Colon (tissue), 2 donors: ENCODE data around the gene HOXD13.

Source experiments
- FAIRE-seq: peaks from 2 replicates; lab custom pipeline; 2012; peaks lifted over from hg19 to GRCh38; lab: Jason Lieb, UNC
- donor health status: control.
- donor health status: control.

Gene HOXD13

GRCh38 chr2:176095421-176095820, 2.9 kb downstream of the HOXD13 start:
- no peak for FAIRE-seq

- FAIRE-seq: no peak
Measured at GRCh38 chr2:176096243-176096985, 3.9 kb downstream of the HOXD13 start.

DNA sequence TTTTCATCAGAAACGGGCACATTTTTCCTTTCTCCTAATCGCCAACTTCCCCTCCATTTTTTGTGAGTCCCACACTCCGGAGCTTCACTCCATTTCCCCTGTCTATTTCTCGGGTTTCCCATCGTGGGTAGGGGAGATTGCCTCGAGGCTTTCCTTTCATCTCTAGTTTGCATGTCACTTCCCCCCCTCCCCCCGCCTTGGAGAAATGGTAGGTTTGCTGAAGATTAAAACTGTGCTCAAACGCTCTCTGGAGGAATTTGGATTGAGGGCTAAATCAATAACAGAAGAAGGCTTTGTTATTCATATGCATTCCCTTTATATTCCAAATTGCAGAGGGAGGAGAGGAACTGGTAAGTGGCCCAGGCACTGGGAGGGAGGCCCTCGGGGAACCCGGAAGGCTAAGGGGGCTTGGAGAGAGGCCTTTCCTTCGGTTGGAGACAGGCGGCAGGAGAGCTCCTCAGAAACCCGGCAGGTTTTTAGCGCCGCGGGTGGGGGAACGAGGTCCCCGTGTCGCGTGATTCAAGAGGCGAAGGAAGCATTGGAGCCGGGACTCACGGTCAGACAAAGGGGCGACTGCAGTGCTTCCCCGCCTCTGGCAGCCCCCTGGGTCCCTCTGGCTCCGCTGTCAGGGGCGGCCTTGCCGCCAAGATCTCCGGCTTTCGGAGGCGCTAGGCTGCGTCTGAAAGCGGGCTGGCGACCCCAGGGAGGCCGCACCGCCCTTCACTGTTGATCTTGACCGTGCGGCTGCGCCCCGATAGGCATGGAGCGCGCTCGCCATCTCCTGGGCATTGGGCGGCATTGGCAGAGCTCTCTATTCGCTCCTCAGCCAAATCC, 4.7 kb downstream of the HOXD13 start:
- FAIRE-seq: no peak

GRCh38 chr2:176097820-176098365, 5.4 kb downstream of the HOXD13 start:
- no peak for FAIRE-seq

GRCh38 chr2:176098366-176099158, 6.0 kb downstream of the HOXD13 start:
- no peak for FAIRE-seq

DNA sequence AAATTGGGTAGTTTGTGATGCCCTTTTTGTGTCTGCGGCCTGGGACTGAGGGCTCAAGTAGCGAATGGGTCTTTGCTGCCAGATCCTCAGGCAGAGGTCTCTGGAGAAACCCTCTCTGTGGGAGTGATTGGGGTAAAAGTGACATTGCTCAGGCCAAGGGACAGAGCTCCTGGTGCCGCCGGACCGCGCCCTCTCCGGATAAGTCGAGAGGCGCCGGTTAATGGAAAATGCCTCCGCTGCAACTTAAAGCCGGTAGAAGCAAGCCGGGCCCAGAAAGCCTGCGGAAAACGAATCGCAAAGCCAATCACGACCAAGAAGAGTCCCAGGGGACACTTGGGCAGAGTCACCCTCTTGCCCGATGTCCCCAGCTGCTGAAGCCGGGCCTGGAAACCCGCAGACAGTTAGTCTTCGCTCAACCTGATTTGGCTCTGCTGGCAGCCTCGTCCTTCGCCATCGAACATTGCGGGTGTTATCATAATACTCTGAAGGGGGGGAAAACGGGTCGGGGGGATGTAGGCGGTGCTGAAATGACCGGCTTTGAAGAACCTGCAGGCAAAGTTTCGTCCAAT, 6.7 kb downstream of the HOXD13 start:
- no peak for FAIRE-seq

GRCh38 chr2:176099728-176100546, 7.4 kb downstream of the HOXD13 start, which contains the start of gene HOXD12:
Gene HOXD12 (plus strand): TSS chr2:176099795. CDS start chr2:176099802, 7 bp downstream.
- no peak for FAIRE-seq

- no peak for FAIRE-seq
Measured at GRCh38 chr2:176100547-176101140, 8.1 kb downstream of the HOXD13 start.

GRCh38 chr2:176101216-176101830, 8.8 kb downstream of the HOXD13 start:
- FAIRE-seq: no peak

DNA sequence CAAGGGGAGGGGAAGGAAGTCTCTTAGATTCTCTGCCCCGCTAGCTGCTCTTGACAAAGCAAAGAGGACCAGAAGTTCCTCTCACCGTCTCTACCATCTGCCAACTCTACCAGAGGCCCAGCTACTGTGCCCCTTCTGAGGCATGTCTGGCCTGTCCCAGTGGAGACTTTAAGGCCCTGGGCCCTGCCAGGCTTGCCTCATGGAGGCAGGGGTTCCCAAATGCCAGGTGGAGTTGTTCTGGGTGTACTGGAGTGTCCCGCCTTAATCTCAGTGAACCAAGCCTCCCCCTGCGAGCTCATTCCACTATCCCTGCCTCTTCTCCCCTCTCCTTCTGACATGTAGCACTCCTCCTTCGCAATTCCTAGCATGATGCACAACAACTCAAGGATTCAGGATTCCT, 9.3 kb downstream of the HOXD13 start:
- FAIRE-seq: no peak

DNA sequence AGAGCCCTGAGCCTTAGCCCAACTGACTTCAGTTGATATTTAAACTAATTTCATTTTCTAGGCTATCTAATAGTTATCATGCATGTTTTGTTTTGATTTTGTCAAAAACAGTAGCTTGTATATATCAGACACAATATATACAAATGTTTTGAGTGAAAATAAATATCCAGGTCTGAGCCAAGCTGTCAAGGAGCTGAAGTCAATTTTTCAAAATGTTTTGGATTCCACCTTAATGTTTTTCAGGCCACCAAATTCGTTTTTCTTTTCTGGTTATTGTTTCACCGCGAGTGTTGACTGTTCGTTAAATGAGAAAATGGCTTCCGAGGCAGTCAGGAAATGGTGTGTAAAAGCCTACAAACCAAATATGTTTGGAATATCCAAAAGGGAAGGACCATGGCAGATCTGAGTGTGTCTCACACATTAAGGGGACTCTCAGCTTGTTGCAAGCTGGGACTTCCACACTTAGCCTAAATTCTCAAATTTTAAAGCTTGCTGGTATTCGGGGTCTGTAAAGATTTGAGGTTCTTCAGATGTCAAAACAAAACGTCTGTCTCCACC, 9.9 kb downstream of the HOXD13 start:
- no peak for FAIRE-seq

DNA sequence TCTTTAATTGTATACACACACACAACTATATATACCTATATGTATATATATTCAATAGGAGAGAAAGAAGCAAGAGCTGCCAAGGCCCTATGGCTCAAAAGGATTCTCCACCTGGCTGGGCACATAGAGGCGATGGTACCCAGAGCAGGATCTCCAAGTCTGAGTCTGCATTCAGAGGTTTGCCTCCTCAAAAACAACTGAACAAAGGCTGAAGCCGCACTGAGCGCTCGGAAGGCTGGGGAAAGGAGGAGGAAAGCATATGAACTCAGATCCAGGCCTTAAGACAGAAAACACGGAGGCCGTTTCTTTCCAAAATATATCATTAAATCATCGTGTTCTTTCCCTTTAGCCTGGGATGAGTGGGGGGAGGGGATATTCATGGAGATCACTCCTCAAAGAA, 10.7 kb downstream of the HOXD13 start:
- no peak for FAIRE-seq

- no peak for FAIRE-seq
Measured at GRCh38 chr2:176103742-176104315, 11.3 kb downstream of the HOXD13 start.

- no peak for FAIRE-seq
Measured at GRCh38 chr2:176104316-176105077, 12.0 kb downstream of the HOXD13 start.

DNA sequence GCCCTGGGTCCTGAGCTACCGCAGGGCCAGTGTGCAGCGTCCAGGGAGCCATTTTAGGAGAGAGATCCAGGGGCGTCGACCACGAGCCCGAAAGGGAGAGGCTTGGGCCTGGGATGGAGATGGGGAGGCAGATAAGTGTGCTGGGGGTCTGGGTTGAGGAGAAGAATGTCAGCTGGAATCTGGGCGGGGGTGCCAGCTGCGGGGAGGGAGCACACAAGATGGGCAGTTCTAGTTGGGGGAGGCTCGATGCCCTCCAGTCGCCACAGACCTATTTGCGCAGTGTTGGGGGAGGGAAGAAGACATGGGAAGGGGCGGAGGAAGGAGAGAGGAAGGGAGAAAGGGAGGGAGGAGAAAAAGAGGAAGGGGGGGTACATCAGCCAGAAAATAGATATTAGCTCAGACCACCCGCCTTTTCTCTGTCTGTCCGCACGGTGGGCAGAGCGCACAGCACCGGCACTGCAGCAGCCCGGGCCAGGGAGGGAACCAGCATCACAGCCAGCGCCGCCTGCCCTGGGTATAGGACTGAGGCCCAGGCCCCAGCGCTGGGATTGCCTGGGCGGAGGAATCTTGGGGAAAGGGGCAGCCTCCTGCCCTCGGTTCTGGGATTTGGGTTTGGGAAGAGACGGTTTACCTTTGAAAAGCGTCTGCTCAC, 12.7 kb downstream of the HOXD13 start:
- FAIRE-seq: no peak

DNA sequence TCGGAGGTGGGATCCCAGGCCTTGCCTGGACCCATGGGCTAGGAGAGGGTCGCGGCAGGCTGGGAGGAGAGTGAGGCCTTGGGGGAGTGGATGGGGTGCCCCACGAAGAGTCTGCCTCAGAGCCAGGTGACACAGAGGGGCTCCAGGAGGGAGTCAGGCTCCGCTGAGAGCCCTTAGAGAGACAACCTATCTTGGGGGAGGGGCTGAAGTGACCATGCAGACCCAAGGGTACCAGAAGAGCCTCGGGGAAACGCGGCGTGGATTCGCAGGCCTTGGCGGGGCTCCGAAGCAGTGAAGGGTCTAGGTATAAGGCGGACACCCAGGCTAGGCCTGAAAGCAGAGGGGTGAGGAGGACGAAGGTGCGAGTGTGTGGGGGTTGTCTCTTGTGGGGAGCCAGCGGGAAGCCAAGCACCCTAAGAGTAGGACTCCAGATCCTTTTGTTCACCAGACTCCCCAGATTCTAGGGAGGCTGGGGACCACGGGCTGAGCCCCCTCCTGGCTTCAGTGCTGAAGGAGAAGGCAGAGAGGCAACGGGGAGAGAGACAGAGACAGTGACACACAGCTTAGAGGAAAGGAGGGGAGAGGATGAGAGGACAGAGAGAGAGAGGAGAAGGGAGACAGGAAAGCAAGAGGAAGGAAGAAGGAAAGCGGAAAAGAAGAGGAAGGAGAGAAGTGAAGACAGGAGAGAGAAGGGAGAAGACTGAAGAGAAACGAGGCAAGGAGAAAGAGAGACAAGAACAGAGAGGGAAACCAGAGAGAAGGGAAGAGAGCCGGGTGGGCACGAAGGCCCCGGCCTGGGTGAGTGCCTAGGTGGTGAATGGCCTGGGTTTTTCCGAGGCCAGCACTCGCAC, 13.4 kb downstream of the HOXD13 start:
- FAIRE-seq: no peak
